GM12878 (cell line): ENCODE data around the gene PAX4. TPM values are rescaled to one million over a fixed set of nuclear protein-coding genes. Genes with fewer than 3 reads are reported as not detected.

Experiments used
- ATAC-seq: fragments of 200-7000 bp; cut with Tn5 transposase; 3 replicates; pipeline ENCODE4 v1.9.1; 2020; ENCODE audit warnings: mild to moderate bottlenecking, moderate library complexity
- BruUV-seq: library from RNA; stranded (reverse); fragments of 400-500 nt; replicated peaks from 2 replicates; lab custom pipeline; 2021; lab: Mats Ljungman, UMichigan
- CTCF ChIA-PET: fragments of 300-600 bp; sonication (Branson Sonifier 250); formaldehyde crosslinking; extraction: SDS; loops from one replicate; lab custom pipeline; 2021; ENCODE audit warnings: inconsistent platforms; lab: Yijun Ruan, JAX
- POLR2A ChIA-PET: fragments of 350-600 bp; formaldehyde crosslinking; extraction: SDS; loops from one replicate; lab custom pipeline; 2021; ENCODE audit warnings: inconsistent platforms; lab: Charles Lee
- RAD21 ChIA-PET: fragments of 300-600 bp; sonication (Branson Sonifier 250); formaldehyde crosslinking; loops from one replicate; lab custom pipeline; 2023; ENCODE audit warnings: antibody characterized with exemption; ENCODE audit not compliant: unreplicated experiment; lab: Charles Lee
- SMC1A ChIA-PET: fragments of 300-600 bp; sonication (Branson Sonifier 250); formaldehyde crosslinking; loops from one replicate; lab custom pipeline; 2023; ENCODE audit not compliant: unreplicated experiment, uncharacterized antibody; lab: Charles Lee
- DNase-seq: peaks from one replicate; pipeline ENCODE4 v3.0.0-alpha.2; 2011; ENCODE audit warnings: low read depth, low spot score
- FAIRE-seq: peaks from 3 replicates; lab custom pipeline; 2011; peaks lifted over from hg19 to GRCh38; lab: Jason Lieb, UNC
- H2AFZ ChIP-seq: 2 replicates; pipeline ENCODE4 v1.6.0; 2011; ENCODE audit warnings: low read depth, low read length, control low read depth; ENCODE audit not compliant: control insufficient read depth
- H3K27ac ChIP-seq: 2 replicates; pipeline ENCODE4 v1.5.1; 2011; ENCODE audit warnings: control low read depth; ENCODE audit not compliant: control insufficient read depth, insufficient read depth
- H3K27me3 ChIP-seq, 2 experiments: replicated peaks in 1 of 2; 2 replicates each; pipeline versions ENCODE4 v1.6.0 to v1.6.1; 2011; ENCODE audit warnings: low read length in 1 of 2; ENCODE audit not compliant: control insufficient read depth in 2 of 2, insufficient read depth in 2 of 2
- H3K36me3 ChIP-seq, 2 experiments: 2 replicates each; pipeline ENCODE4 v1.5.1; 2011; ENCODE audit warnings: low read length in 1 of 2; ENCODE audit not compliant: control insufficient read depth in 2 of 2, insufficient read depth in 2 of 2
- H3K4me1 ChIP-seq: 2 replicates; pipeline ENCODE4 v1.6.1; 2011; ENCODE audit warnings: mild to moderate bottlenecking, low read length, moderate library complexity, mixed read lengths; ENCODE audit not compliant: control insufficient read depth, insufficient read depth
- H3K4me2 ChIP-seq: 2 replicates; pipeline ENCODE4 v1.6.0; 2011; ENCODE audit warnings: control low read depth; ENCODE audit not compliant: control insufficient read depth, insufficient read depth
- H3K4me3 ChIP-seq: fragments of 200-600 bp; sonication (generic); 2 replicates; pipeline ENCODE4 v1.5.1; 2016
- H3K79me2 ChIP-seq: 2 replicates; pipeline ENCODE4 v1.6.0; 2011; ENCODE audit warnings: low read length; ENCODE audit not compliant: control insufficient read depth, insufficient read depth
- H3K9ac ChIP-seq: 2 replicates; pipeline ENCODE4 v1.8.0; 2011; ENCODE audit warnings: low read length, control low read depth, mixed read lengths; ENCODE audit not compliant: control insufficient read depth, insufficient read depth
- H3K9me3 ChIP-seq: replicated peaks from 3 replicates; pipeline ENCODE4 v1.5.1; 2011; ENCODE audit warnings: mild to moderate bottlenecking, low read length; ENCODE audit not compliant: control insufficient read depth, insufficient read depth
- H4K20me1 ChIP-seq: 2 replicates; pipeline ENCODE4 v1.6.0; 2011; ENCODE audit not compliant: control insufficient read depth, insufficient read depth
- BHLHE40 ChIP-seq, 2 experiments: fragments of 450-650 bp in 1 of 2; IDR thresholded peaks; 2 replicates each; pipeline ENCODE4 v1.6.1; 2011 to 2017; ENCODE audit warnings: low read depth in 2 of 2, borderline replicate concordance in 1 of 2, improper control_type of control experiment in 1 of 2, low read length in 1 of 2, mild to moderate bottlenecking in 1 of 2
- BRCA1 ChIP-seq: IDR thresholded peaks from 2 replicates; pipeline ENCODE4 v1.6.1; 2011; ENCODE audit warnings: low read depth, low read length, improper control_type of control experiment
- CEBPB ChIP-seq, 2 experiments: fragments of 150-350 bp in 1 of 2; IDR thresholded peaks; 2 replicates each; pipeline ENCODE4 v1.6.1; 2012 to 2014; ENCODE audit warnings: low read depth in 2 of 2, low read length in 2 of 2, borderline replicate concordance in 1 of 2, inconsistent platforms in 1 of 2
- GATAD2B ChIP-seq: fragments of 450-650 bp; conservative IDR thresholded peaks from 2 replicates; pipeline ENCODE4 v1.6.1; 2017; ENCODE audit warnings: low read depth, mild to moderate bottlenecking, moderate library complexity
- IRF5 ChIP-seq: fragments of 450-650 bp; IDR thresholded peaks from 2 replicates; pipeline ENCODE4 v1.6.1; 2017; ENCODE audit warnings: borderline replicate concordance
- LARP7 ChIP-seq: fragments of 450-650 bp; IDR thresholded peaks from 2 replicates; pipeline ENCODE4 v1.6.1; 2017; ENCODE audit warnings: mild to moderate bottlenecking
- NKRF ChIP-seq: fragments of 450-650 bp; conservative IDR thresholded peaks from 2 replicates; pipeline ENCODE4 v1.6.1; 2017; ENCODE audit warnings: mild to moderate bottlenecking, moderate library complexity
- RFX5 ChIP-seq: IDR thresholded peaks from 2 replicates; pipeline ENCODE4 v1.6.1; 2011; ENCODE audit warnings: low read depth, low read length, improper control_type of control experiment
- SREBF1 ChIP-seq: IDR thresholded peaks from 2 replicates; pipeline ENCODE4 v1.6.1; 2012; ENCODE audit warnings: mild to moderate bottlenecking, low read length
- ZNF207 ChIP-seq: fragments of 450-650 bp; IDR thresholded peaks from 2 replicates; pipeline ENCODE4 v1.6.1; 2014; ENCODE audit warnings: antibody characterized with exemption, mild to moderate bottlenecking, borderline replicate concordance
- WGBS: methylation state at CpG from one replicate; pipeline ENCODE4 v1.1.6; 2016; ENCODE audit warnings: low lambda C conversion rate; ENCODE audit not compliant: insufficient replicate concordance, insufficient coverage; ENCODE audit errors: missing lambda C conversion rate; 5-methylcytosine and 5-hydroxymethylcytosine counted together
- in situ Hi-C: fragments of 300-500 bp; cut with MboI; formaldehyde crosslinking; loops from 9 replicates; pipeline ENCODE4 v1.14.3; 2018; ENCODE audit warnings: mixed read lengths
- intact Hi-C: fragments of 100-400 bp; cut with micrococcal nuclease; formaldehyde crosslinking; loops from one replicate; pipeline ENCODE4 v1.14.2; 2022; ENCODE audit not compliant: unreplicated experiment
- polyA plus RNA-seq, 11 experiments: library from polyadenylated mRNA; depleted of rRNA in 4 of 11; unstranded in 6 of 11; stranded (reverse) in 5 of 11; fragments of >200 nt; fragmentation: Nextera tagmentation in 4 of 11; fragmentation: Illumina TruSeq in 1 of 11; extraction: Ambion mirVana in 4 of 11; extraction: Trizol in 1 of 11; gene quantifications; 1 replicate in 1 of 11; 2 replicates in 10 of 11; pipeline versions ENCODE4 v1.2.1 to v1.2.3, GENCODE V29; 2011 to 2016; ENCODE audit warnings: inconsistent platforms in 2 of 11, missing spikeins in 2 of 11, low read depth in 1 of 11
- total RNA-seq, 4 experiments: library from RNA; depleted of rRNA in 3 of 4; stranded (reverse); fragments of >200 nt in 3 of 4; fragmentation: Illumina TruSeq in 1 of 4; extraction: Trizol in 1 of 4; gene quantifications; 2 replicates each; pipeline versions ENCODE4 v1.2.1 to v1.2.3, GENCODE V29; 2013 to 2021
- TF ChIP-seq, protein P1 (sequence below): IDR thresholded peaks from 2 replicates; pipeline ENCODE4 v1.6.1; 2012; ENCODE audit warnings: low read length, inconsistent platforms
- TF ChIP-seq, protein P2 (sequence below): fragments of 450-650 bp; IDR thresholded peaks from 2 replicates; pipeline ENCODE4 v1.6.1; 2016; ENCODE audit warnings: mild to moderate bottlenecking, moderate library complexity, borderline replicate concordance

Gene PAX4
- total and polyA plus RNA-seq, 10 of the 15 experiments (the other 5 are each of a cell fraction or from before 2014, with no cell fraction given): 0.27 TPM; not detected in 9

DNA sequence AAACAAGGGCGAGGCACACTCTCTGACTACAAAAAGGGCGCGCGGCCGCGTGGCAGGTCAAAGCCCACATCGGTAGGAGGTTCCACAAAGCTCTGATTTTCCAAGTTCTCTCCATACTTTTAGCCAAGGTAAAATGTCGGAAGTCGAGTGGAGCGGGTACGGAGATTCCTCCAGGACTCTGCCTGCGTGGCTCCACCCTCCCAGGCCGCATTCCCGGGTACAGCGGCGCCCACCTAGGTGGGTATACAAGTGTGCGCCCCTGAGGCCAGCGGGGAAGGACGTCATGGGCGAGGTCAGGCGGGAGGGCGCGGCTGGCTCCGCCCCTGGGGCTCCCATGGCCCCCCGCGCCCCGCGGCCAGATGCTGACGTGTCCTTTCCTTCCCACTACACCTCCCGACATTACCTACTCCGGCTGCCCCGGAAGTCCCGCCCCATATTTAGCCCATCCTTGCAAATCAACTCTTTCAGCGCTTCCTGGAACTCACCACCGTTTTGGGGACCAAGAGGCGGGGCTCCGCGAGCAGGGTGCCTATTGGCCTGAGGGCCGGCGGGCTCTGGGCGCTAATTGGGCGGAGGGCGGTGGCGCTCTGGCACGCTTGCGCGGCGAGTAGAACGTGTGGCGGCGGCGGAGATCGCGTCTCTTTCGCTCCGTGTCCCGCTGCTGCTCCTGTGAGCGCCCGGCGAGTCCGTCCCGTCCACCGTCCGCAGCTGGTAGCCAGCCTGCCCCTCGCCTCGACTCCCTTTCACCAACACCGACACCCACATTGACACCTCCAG is 33.8 kb upstream of the PAX4 start, which contains the start of gene SND1:
TSS of gene SND1 (plus strand) at position 639 of the 777 bp plus-strand sequence. CDS start 180 bp downstream, outside the sequence.
- intact Hi-C loops: loop anchor here (2.0 to 5.0 kb wide), 2 partner anchors 63 to 259 kb away; partner anchors contain the start of genes ARF5 and ZNF800
- Histone ChIP-seq H3K27ac (peak within 1 kb of the TSS; percentile 95), H3K36me3 (peaks cover 0 to 8% of the 10 kb centered on the region in 2 experiments; a peak in 2 of 4 replicates), H3K4me3 (peak within 1 kb of the TSS; percentile 89), H3K79me2 (peaks cover 52% of the 10 kb centered on the region), H3K4me1 (peaks cover 14% of the 10 kb centered on the region), H3K9me3 (no peaks in the 10 kb centered on the region), H3K27me3 (no peaks in the 10 kb centered on the region), H4K20me1 (peaks cover 5% of the 10 kb centered on the region; the same call in 1 of the 2 replicates), H3K4me2 (peak within 1 kb of the TSS; percentile 95), H3K9ac (peak within 1 kb of the TSS; percentile 98), H2AFZ (peak within 1 kb of the TSS; percentile 94)
- BruUV-seq: no TSS peak
- ChIA-PET SMC1A (interaction anchor here (0.9 to 1.0 kb wide), 4 partner anchors 12 to 104 kb away, joined by 3 to 4 read pairs (median 4); no protein-coding TSS in a partner anchor), POLR2A (interaction anchor here (0.8 to 1.7 kb wide), 4 partner anchors 10 to 66 kb away, joined by 3 to 6 read pairs (median 4); partner anchors contain the start of gene GCC1), CTCF (interaction anchor here (1.0 kb wide), 1 partner anchor 57 kb away, joined by 3 read pairs; no protein-coding TSS in a partner anchor), RAD21 (interaction anchor here (1.0 to 1.4 kb wide), 4 partner anchors 11 to 67 kb away, joined by 4 to 7 read pairs (median 5); partner anchors contain the start of genes ARF5 and GCC1)
- FAIRE-seq: peak; percentile 94
- DNase-seq: peak; percentile 96
- in situ Hi-C loops: no loop called here
- peak; percentile 94 for ATAC-seq
- WGBS: under 1% methylated on average over 66 of the region's 67 CpGs
- TF ChIP-seq, protein P1, sequence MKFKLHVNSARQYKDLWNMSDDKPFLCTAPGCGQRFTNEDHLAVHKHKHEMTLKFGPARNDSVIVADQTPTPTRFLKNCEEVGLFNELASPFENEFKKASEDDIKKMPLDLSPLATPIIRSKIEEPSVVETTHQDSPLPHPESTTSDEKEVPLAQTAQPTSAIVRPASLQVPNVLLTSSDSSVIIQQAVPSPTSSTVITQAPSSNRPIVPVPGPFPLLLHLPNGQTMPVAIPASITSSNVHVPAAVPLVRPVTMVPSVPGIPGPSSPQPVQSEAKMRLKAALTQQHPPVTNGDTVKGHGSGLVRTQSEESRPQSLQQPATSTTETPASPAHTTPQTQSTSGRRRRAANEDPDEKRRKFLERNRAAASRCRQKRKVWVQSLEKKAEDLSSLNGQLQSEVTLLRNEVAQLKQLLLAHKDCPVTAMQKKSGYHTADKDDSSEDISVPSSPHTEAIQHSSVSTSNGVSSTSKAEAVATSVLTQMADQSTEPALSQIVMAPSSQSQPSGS: no peak
- TF ChIP-seq BRCA1 (no peak), GATAD2B (peak; percentile 66; the same call in 1 of the 2 replicates), RFX5 (peak; percentile 44; the same call in 1 of the 2 replicates), NKRF (peak; percentile 87), CEBPB (IDR thresholded peaks at IDR 0.05; ENCODE audit: borderline replicate concordance in 1 of 2, low read depth in 2 of 2, low read length in 2 of 2) (no peak), ZNF207 (peak; percentile 63; the same call in 1 of the 2 replicates), IRF5 (no peak), LARP7 (peak; percentile 69; the same call in 1 of the 2 replicates), SREBF1 (no peak), BHLHE40 (IDR thresholded peaks at IDR 0.05; ENCODE audit: borderline replicate concordance in 1 of 2, low read depth in 2 of 2, low read length in 1 of 2) (peak; percentile 53 to 91; a peak in 3 of 4 replicates)
- TF ChIP-seq, protein P2, sequence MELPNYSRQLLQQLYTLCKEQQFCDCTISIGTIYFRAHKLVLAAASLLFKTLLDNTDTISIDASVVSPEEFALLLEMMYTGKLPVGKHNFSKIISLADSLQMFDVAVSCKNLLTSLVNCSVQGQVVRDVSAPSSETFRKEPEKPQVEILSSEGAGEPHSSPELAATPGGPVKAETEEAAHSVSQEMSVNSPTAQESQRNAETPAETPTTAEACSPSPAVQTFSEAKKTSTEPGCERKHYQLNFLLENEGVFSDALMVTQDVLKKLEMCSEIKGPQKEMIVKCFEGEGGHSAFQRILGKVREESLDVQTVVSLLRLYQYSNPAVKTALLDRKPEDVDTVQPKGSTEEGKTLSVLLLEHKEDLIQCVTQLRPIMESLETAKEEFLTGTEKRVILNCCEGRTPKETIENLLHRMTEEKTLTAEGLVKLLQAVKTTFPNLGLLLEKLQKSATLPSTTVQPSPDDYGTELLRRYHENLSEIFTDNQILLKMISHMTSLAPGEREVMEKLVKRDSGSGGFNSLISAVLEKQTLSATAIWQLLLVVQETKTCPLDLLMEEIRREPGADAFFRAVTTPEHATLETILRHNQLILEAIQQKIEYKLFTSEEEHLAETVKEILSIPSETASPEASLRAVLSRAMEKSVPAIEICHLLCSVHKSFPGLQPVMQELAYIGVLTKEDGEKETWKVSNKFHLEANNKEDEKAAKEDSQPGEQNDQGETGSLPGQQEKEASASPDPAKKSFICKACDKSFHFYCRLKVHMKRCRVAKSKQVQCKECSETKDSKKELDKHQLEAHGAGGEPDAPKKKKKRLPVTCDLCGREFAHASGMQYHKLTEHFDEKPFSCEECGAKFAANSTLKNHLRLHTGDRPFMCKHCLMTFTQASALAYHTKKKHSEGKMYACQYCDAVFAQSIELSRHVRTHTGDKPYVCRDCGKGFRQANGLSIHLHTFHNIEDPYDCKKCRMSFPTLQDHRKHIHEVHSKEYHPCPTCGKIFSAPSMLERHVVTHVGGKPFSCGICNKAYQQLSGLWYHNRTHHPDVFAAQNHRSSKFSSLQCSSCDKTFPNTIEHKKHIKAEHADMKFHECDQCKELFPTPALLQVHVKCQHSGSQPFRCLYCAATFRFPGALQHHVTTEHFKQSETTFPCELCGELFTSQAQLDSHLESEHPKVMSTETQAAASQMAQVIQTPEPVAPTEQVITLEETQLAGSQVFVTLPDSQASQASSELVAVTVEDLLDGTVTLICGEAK: peak; percentile 83; the same call in 1 of the 2 replicates
